H9 (cell line): ENCODE data around the gene RELL1. TPM values are rescaled to one million over a fixed set of nuclear protein-coding genes. Genes with fewer than 3 reads are reported as not detected.

ENCODE experiments used
- DNase-seq: peaks from one replicate; pipeline ENCODE4 v3.0.0-alpha.2; 2017
- H2AFZ ChIP-seq: one replicate; pipeline ENCODE4 v1.6.1; 2013; ENCODE audit warnings: mild to moderate bottlenecking, low read length, control low read depth, moderate library complexity
- H2AK5ac ChIP-seq: 2 replicates; pipeline ENCODE4 v1.6.1; 2013; ENCODE audit warnings: low read length, control low read depth, mixed read lengths; ENCODE audit not compliant: insufficient read length
- H2BK120ac ChIP-seq: one replicate; pipeline ENCODE4 v1.6.1; 2013; ENCODE audit warnings: low read depth, mild to moderate bottlenecking, low read length, control low read depth, inconsistent platforms; ENCODE audit not compliant: poor library complexity, severe bottlenecking
- H2BK12ac ChIP-seq: 2 replicates; pipeline ENCODE4 v1.6.1; 2013; ENCODE audit warnings: low read length, control low read depth, mixed read lengths, low read depth; ENCODE audit not compliant: insufficient read length
- H2BK15ac ChIP-seq: 2 replicates; pipeline ENCODE4 v1.6.1; 2013; ENCODE audit warnings: low read depth, low read length, control low read depth
- H2BK20ac ChIP-seq: one replicate; pipeline ENCODE4 v1.6.1; 2013; ENCODE audit warnings: low read depth, mild to moderate bottlenecking, low read length, control low read depth, inconsistent platforms; ENCODE audit not compliant: poor library complexity, severe bottlenecking
- H2BK5ac ChIP-seq: 2 replicates; pipeline ENCODE4 v1.6.1; 2013; ENCODE audit warnings: low read length, control low read depth, mixed read lengths; ENCODE audit not compliant: insufficient read length
- H3K14ac ChIP-seq: 2 replicates; pipeline ENCODE4 v1.6.1; 2013; ENCODE audit warnings: low read length, control low read depth; ENCODE audit not compliant: insufficient read depth
- H3K18ac ChIP-seq: 2 replicates; pipeline ENCODE4 v1.6.1; 2013; ENCODE audit warnings: low read depth, mild to moderate bottlenecking, mixed read lengths, low read length, control low read depth; ENCODE audit not compliant: insufficient read length
- H3K23ac ChIP-seq: 2 replicates; pipeline ENCODE4 v1.6.1; 2013; ENCODE audit warnings: low read length, control low read depth, mixed read lengths, low read depth; ENCODE audit not compliant: insufficient read length
- H3K23me2 ChIP-seq: 2 replicates; pipeline ENCODE4 v1.6.1; 2013; ENCODE audit warnings: low read depth, mild to moderate bottlenecking, mixed read lengths, low read length, control low read depth; ENCODE audit not compliant: insufficient read length, poor library complexity, severe bottlenecking
- H3K27ac ChIP-seq: 2 replicates; pipeline ENCODE4 v1.5.1; 2013; ENCODE audit warnings: low read length, control low read depth, mixed read lengths, low read depth; ENCODE audit not compliant: insufficient read length
- H3K27me3 ChIP-seq: 2 replicates; pipeline ENCODE4 v1.6.1; 2013; ENCODE audit warnings: low read length, control low read depth, inconsistent platforms; ENCODE audit not compliant: insufficient read depth
- H3K4ac ChIP-seq: 2 replicates; pipeline ENCODE4 v1.6.1; 2013; ENCODE audit warnings: low read depth, mild to moderate bottlenecking, control low read depth, inconsistent platforms, low read length, moderate library complexity
- H3K4me1 ChIP-seq: 2 replicates; pipeline ENCODE4 v1.6.1; 2013; ENCODE audit warnings: low read length, control low read depth, inconsistent platforms; ENCODE audit not compliant: insufficient read depth
- H3K4me2 ChIP-seq: 2 replicates; pipeline ENCODE4 v1.6.1; 2013; ENCODE audit warnings: low read length, control low read depth, mixed read lengths; ENCODE audit not compliant: insufficient read length, insufficient read depth
- H3K56ac ChIP-seq: 2 replicates; pipeline ENCODE4 v1.6.1; 2013; ENCODE audit warnings: low read depth, mild to moderate bottlenecking, mixed read lengths, low read length, control low read depth; ENCODE audit not compliant: insufficient read length
- H3K79me1 ChIP-seq: 2 replicates; pipeline ENCODE4 v1.6.1; 2013; ENCODE audit warnings: low read depth, mild to moderate bottlenecking, moderate library complexity, low read length, control low read depth, inconsistent platforms; ENCODE audit not compliant: insufficient read depth, poor library complexity, severe bottlenecking
- H3K79me2 ChIP-seq: 2 replicates; pipeline ENCODE4 v1.6.1; 2013; ENCODE audit warnings: low read length, control low read depth, inconsistent platforms; ENCODE audit not compliant: insufficient read depth
- H3K9ac ChIP-seq: 2 replicates; pipeline ENCODE4 v1.6.1; 2013; ENCODE audit warnings: low read length, control low read depth, mixed read lengths; ENCODE audit not compliant: insufficient read length; ENCODE audit errors: extremely low read depth
- H3K9me3 ChIP-seq: one replicate; pipeline ENCODE4 v1.6.1; 2013; ENCODE audit warnings: low read depth, low read length, inconsistent platforms; ENCODE audit not compliant: control insufficient read depth
- H3T11ph ChIP-seq: one replicate; pipeline ENCODE4 v1.6.1; 2013; ENCODE audit warnings: mild to moderate bottlenecking, low read length, control low read depth, inconsistent platforms
- H4K20me1 ChIP-seq: one replicate; pipeline ENCODE4 v1.6.1; 2013; ENCODE audit not compliant: control insufficient read depth, insufficient read length, insufficient read depth
- H4K5ac ChIP-seq: 2 replicates; pipeline ENCODE4 v1.6.1; 2013; ENCODE audit warnings: low read depth, mild to moderate bottlenecking, mixed read lengths, low read length, control low read depth; ENCODE audit not compliant: insufficient read length
- H4K8ac ChIP-seq: replicated peaks from 2 replicates; pipeline ENCODE4 v1.6.1; 2013; ENCODE audit warnings: low read length, control low read depth, mixed read lengths, low read depth; ENCODE audit not compliant: insufficient read length
- H4K91ac ChIP-seq: 2 replicates; pipeline ENCODE4 v1.6.1; 2013; ENCODE audit warnings: low read depth, mild to moderate bottlenecking, moderate library complexity, mixed read lengths, low read length, control low read depth; ENCODE audit not compliant: insufficient read length
- H3K27ac Mint-ChIP-seq, 3 experiments: 2 replicates in 2 of 3; 3 replicates in 1 of 3; pipeline ENCODE4 v1.8.0; 2020 to 2021; ENCODE audit warnings: mixed read lengths in 3 of 3, mild to moderate bottlenecking in 1 of 3, moderate library complexity in 1 of 3
- H3K27me3 Mint-ChIP-seq: 2 replicates; pipeline ENCODE4 v1.8.0; 2021; ENCODE audit warnings: low read depth, mild to moderate bottlenecking, moderate library complexity, mixed read lengths
- H3K36me3 Mint-ChIP-seq, 3 experiments: 2 replicates in 2 of 3; 3 replicates in 1 of 3; pipeline ENCODE4 v1.8.0; 2020 to 2021; ENCODE audit warnings: low read depth in 3 of 3, mixed read lengths in 3 of 3; ENCODE audit not compliant: insufficient read depth in 1 of 3
- H3K4me1 Mint-ChIP-seq, 2 experiments: 2 replicates each; pipeline ENCODE4 v1.8.0; 2020; ENCODE audit warnings: mixed read lengths in 2 of 2
- H3K4me3 Mint-ChIP-seq, 2 experiments: 2 replicates in 1 of 2; 3 replicates in 1 of 2; pipeline ENCODE4 v1.8.0; 2020 to 2021; ENCODE audit warnings: mild to moderate bottlenecking in 2 of 2, mixed read lengths in 2 of 2, moderate library complexity in 1 of 2
- H3K9me3 Mint-ChIP-seq, 2 experiments: 2 replicates in 1 of 2; 3 replicates in 1 of 2; pipeline ENCODE4 v1.8.0; 2020; ENCODE audit warnings: mild to moderate bottlenecking in 2 of 2, mixed read lengths in 2 of 2, moderate library complexity in 1 of 2
- WGBS: extraction: QIAGEN DNeasy Blood & Tissue Kit; methylation state at CpG from one replicate; pipeline ENCODE4 v1.1.7; 2013; ENCODE audit warnings: missing lambda C conversion rate, low lambda C conversion rate, mixed read lengths; ENCODE audit not compliant: insufficient read length; ENCODE audit errors: extremely low coverage; 5-methylcytosine and 5-hydroxymethylcytosine counted together
- total RNA-seq: library from RNA; stranded (reverse); gene quantifications from 2 replicates; pipeline ENCODE4 v1.2.1, GENCODE V29; 2021
- TF ChIP-seq, protein P1 (sequence below): fragments of 200-600 bp; sonication (generic); conservative IDR thresholded peaks from 3 replicates; pipeline ENCODE4 v1.8.0; 2021; ENCODE audit warnings: antibody characterized with exemption, mild to moderate bottlenecking

Gene RELL1
- total RNA-seq, 1 experiment from 2014 or later: 10.8 TPM

DNA sequence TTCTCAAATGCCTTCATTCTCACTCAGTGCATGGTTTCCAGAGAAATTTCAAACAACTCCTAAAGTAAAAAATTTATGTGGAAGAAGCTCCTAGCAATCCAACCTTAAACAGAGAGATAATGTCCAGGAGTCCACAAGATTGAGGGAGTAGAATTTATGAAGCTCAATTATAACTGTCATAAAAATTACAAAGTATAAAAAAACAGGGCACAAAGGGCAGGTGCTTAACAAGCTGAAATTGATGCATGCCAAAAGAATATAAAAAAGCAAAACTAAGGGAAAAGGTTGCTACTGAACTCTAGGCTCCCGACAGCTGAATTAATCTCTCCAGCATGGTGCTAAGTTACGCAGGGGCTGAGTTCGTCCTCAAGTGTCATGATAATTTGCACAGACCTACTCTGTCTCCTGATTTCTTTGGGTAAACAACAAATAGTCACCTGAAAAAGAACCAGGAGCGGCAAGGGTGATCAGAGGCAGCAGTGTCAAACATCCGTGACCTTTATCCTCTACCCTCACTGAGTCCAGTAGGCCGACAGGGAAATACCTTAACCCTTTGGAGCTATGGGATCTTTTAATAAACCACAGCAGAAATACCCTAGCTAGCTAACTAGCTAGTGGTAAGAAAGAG lies 47.2 kb upstream of the RELL1 start:
- H2BK5ac ChIP-seq: no peak overlapping the region
- no peak overlapping the region for H3K4ac ChIP-seq
- no peak for DNase-seq
- no peaks in the 10 kb centered on the region for H3K79me2 ChIP-seq
- TF ChIP-seq, protein P1, sequence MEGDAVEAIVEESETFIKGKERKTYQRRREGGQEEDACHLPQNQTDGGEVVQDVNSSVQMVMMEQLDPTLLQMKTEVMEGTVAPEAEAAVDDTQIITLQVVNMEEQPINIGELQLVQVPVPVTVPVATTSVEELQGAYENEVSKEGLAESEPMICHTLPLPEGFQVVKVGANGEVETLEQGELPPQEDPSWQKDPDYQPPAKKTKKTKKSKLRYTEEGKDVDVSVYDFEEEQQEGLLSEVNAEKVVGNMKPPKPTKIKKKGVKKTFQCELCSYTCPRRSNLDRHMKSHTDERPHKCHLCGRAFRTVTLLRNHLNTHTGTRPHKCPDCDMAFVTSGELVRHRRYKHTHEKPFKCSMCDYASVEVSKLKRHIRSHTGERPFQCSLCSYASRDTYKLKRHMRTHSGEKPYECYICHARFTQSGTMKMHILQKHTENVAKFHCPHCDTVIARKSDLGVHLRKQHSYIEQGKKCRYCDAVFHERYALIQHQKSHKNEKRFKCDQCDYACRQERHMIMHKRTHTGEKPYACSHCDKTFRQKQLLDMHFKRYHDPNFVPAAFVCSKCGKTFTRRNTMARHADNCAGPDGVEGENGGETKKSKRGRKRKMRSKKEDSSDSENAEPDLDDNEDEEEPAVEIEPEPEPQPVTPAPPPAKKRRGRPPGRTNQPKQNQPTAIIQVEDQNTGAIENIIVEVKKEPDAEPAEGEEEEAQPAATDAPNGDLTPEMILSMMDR: no peak
- H3K27me3 ChIP-seq: no peaks in the 10 kb centered on the region
- Mint-ChIP-seq H3K27ac (no peak overlapping the region), H3K36me3 (peaks cover 2 to 13% (median 5%) of the 10 kb centered on the region in 3 experiments; a peak in 5 of 7 replicates), H3K4me1 (peaks cover 19 to 20% of the 10 kb centered on the region in 2 experiments), H3K27me3 (no peaks in the 10 kb centered on the region), H3K9me3 (peaks cover 9 to 10% of the 10 kb centered on the region in 2 experiments), H3K4me3 (no peak overlapping the region)
- no peaks in the 10 kb centered on the region for H3K9me3 ChIP-seq
- no peak overlapping the region for H3T11ph ChIP-seq
- no peak overlapping the region for H3K23ac ChIP-seq
- no peak overlapping the region for H2BK20ac ChIP-seq
- H3K9ac ChIP-seq: no peak overlapping the region
- H3K27ac ChIP-seq: no peak overlapping the region
- H2BK12ac ChIP-seq: no peak overlapping the region
- no peak overlapping the region for H4K91ac ChIP-seq
- H3K56ac ChIP-seq: no peak overlapping the region
- no peak overlapping the region for H2BK120ac ChIP-seq
- H3K14ac ChIP-seq: no peak overlapping the region
- no peak overlapping the region for H3K4me2 ChIP-seq
- no peak overlapping the region for H2AFZ ChIP-seq
- no peak overlapping the region for H4K8ac ChIP-seq
- no peaks in the 10 kb centered on the region for H4K20me1 ChIP-seq
- no peak overlapping the region for H2AK5ac ChIP-seq
- H2BK15ac ChIP-seq: no peak overlapping the region
- H3K23me2 ChIP-seq: no peaks in the 10 kb centered on the region
- WGBS: no CpG with 5 or more reads among the region's 6 CpGs
- no peak overlapping the region for H4K5ac ChIP-seq
- no peaks in the 10 kb centered on the region for H3K79me1 ChIP-seq
- no peaks in the 10 kb centered on the region for H3K4me1 ChIP-seq
- H3K18ac ChIP-seq: no peak overlapping the region
